Measurements from ENCODE around the gene OR11H6.

DNA sequence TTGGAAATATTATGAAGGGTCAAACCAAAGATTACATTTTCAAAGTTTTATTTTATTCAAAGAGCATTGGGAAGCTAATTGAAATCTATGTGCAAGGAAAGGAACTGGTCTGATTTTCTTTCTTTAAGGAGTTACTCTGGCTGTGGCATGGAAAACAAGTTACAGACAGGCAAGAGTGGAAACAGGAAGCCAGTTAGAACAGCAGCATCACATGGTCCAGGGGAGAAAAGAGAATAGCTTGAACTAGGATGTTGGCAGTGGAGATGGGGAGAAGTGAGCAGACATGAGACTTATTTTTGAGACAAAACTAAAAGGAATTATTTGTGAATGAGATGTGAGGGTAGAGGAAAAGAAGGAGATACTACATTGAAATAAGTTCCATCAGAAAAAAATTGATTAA, 29.4 kb upstream of the OR11H6 start:
- TF ChIP-seq, protein P1, sequence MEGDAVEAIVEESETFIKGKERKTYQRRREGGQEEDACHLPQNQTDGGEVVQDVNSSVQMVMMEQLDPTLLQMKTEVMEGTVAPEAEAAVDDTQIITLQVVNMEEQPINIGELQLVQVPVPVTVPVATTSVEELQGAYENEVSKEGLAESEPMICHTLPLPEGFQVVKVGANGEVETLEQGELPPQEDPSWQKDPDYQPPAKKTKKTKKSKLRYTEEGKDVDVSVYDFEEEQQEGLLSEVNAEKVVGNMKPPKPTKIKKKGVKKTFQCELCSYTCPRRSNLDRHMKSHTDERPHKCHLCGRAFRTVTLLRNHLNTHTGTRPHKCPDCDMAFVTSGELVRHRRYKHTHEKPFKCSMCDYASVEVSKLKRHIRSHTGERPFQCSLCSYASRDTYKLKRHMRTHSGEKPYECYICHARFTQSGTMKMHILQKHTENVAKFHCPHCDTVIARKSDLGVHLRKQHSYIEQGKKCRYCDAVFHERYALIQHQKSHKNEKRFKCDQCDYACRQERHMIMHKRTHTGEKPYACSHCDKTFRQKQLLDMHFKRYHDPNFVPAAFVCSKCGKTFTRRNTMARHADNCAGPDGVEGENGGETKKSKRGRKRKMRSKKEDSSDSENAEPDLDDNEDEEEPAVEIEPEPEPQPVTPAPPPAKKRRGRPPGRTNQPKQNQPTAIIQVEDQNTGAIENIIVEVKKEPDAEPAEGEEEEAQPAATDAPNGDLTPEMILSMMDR (optimal IDR thresholded peaks at IDR 0.05 in 1 of 3, IDR thresholded peaks at IDR 0.05 in 1 of 3, conservative IDR thresholded peaks at IDR 0.05 in 1 of 3; ENCODE audit: extremely low read depth in 1 of 3, insufficient read depth in 2 of 3, low read length in 3 of 3): no peak
- TF ChIP-seq EZH2 (IDR thresholded peaks at IDR 0.05; ENCODE audit: low read length): no peak
